ENCODE results near the gene FXYD5. TPM values are rescaled to one million over a fixed set of nuclear protein-coding genes. Genes with fewer than 3 reads are reported as not detected.
"Not testable (repeated sequence)": the region's sequence is repeated elsewhere in the genome, so short reads cannot be mapped to it uniquely, and the experiment has no call there.

FXYD5 gene
- total RNA-seq, 1 experiment from 2014 or later = 385 TPM

DNA sequence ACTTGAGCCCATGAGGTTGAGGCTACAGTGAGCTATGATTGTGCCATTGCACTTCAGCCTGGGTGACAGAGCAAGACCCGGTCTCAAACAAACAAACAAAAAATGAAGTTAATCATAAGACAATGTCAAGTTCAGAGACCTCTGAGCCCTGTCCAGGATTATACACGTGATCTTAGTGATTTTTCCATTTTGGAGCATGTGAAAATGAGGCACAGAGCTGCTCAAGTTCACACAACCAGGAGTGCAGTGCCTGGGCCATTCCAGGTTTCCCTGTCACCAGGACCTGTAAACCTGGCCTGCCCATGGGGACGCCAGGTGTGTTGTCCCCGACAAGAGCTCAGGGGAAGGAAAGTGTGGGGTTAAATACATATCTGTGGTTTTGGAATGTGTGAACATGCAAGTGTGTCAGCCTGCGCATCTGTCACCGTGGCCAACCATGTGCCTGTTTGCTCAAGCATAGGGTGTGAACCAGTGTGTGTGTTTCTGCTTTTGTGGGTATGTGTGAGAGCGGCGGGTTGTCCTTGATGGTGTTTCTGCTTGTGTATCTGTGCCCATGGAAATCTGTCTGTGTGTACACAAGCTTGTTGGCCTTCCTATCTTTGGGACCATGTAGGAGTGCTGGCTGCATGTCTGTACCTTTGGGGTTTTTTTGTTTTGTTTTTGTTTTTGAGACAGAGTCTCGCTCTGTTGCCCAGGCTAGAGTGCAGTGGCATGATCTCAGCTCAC, 17.4 kb upstream of the FXYD5 start:
- DNase-seq (ENCODE audit: low read depth) = no peak

DNA sequence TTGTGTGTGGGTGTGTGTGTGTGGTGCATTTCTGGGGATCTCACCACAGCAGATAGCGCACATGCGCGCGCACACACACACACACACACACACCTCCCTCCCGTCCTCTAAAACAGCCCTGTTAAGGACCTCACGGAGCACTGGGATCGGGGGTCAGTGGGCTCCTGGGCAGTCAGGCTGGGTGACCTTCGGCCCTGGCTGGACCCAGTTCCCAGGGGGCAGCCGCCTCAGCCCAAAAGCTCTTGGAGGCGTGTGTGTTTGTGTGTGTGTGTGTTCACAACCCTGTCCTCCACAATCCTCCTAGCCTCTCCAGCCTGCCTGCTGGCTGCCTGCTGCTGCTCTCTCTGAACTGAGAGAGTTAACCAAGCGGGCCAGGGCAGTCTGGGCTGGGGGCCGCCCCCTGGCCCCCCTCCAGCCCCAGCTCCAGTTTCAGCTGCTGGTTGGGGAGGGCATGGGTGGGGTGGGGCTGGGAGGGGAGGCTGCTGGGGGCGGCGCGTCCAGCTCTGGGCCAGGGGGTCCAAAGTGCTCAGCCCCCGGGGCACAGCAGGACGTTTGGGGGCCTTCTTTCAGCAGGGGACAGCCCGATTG, 16.1 kb upstream of the FXYD5 start, which contains the start of gene FXYD1:
Gene FXYD1, plus strand, starts transcription at position 520 of the 588 bp plus-strand sequence. CDS start 1,256 bp downstream, outside the sequence.
- DNase-seq (ENCODE audit: low read depth) = no peak

DNA sequence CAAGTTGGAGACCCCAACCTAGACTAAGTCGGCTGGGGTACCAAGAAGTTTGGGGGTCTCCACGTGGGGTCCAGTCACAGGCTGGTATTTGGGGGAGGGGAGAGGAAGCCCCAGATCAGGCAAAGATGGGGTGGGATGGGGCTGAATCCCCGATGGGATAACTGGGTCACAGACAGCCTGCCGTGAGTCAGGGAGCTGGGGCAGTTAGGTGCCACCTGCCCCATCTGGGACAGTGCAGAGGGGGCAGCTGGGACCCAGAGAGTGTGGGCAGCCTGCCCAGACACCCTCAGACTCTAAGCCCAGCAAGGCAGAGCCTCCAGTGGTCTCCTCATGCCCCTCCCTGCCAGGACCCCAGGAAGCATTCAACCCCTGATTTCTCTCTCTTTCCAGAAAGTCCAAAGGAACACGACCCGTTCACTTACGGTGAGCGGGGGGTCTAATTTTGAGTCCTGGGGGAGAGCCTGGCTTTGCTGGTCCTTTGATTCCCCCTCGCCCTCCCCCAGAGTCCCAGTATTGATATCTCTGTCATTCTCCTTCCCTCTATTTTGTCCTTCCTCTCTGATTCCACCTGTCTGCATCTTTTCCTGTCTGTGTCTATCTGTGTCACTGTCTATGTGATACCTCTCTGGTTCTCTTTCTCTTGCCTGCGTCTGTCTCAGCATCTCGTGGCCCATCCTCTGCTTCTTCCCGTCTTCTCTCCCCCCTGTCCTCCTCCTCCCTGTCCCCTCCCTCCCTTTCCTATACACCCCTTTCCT, 14.2 kb upstream of the FXYD5 start:
- no peak for DNase-seq (ENCODE audit: low read depth)

DNA sequence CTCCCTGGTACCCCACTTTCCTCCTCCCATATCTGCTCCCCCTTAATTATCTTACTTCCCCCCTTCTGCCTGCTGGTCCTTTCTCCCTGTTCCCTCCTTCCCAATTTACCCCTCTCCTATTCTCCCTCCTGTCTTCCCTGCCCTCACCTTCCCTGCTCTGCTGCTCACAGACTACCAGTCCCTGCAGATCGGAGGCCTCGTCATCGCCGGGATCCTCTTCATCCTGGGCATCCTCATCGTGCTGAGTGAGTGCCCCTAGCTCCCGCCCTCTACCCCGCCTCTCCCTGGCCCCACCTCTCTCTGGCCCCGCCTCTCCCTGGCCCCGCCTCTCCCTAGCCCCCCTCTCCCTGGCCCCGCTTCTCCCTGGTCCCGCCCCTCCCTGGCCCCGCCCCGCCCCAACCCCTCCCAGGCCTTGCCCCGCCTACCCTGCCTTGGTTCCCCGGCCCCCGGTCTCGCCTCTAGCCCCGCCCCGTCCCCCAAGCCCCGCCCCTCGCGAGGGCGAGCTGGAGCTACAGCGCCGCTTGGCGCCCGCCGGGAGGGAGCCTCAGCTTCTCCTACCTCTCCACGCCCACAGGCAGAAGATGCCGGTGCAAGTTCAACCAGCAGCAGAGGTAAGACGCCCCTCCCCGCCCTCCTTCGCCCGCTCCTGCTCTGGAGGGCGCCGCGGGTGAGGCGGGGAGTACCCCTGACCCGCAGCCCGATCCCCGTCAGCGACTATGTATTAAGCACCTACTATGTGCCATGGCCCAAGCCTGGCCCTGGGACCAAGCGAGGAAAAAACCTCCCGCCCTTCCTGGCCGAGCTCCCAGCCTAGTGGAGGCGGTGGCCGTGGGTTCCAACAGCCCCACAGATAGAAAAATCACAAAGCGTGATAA, 13.3 kb upstream of the FXYD5 start:
- peak; percentile 64 for DNase-seq (ENCODE audit: low read depth)

DNA sequence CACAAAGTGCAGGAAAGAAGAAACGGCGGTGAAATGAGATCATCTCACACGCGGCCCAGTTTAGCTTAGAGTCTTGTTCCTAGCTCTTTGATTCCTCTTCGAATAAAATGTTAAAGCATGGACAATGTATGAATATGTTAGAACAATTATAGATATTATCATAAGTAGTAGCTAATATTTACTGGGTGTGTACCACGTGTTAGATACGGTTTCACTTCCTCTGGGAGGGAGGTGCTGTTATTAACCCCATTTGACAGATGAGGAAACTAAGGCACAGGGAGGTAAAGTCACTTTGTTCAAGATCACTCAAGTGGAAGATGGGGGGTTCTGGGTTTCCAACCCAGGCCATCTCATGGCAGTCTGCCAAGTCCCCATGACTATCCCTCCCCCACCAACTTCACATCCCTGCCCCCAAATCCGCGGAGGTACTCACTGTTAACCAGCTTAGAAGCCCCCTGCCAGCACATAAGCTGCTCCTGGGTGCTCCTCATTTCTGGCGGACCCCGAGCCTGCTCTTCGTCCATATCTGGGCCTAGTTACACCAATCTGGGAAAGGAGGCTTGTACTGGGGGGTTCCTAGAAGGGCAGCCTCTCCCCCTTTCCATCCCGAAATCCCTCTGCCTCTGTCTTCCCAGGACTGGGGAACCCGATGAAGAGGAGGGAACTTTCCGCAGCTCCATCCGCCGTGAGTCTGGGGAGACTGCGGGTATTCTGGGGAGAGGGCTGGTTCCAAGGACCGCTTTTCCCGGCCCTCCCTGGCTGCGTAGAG, 12.5 kb upstream of the FXYD5 start:
- no peak for DNase-seq (ENCODE audit: low read depth)

DNA sequence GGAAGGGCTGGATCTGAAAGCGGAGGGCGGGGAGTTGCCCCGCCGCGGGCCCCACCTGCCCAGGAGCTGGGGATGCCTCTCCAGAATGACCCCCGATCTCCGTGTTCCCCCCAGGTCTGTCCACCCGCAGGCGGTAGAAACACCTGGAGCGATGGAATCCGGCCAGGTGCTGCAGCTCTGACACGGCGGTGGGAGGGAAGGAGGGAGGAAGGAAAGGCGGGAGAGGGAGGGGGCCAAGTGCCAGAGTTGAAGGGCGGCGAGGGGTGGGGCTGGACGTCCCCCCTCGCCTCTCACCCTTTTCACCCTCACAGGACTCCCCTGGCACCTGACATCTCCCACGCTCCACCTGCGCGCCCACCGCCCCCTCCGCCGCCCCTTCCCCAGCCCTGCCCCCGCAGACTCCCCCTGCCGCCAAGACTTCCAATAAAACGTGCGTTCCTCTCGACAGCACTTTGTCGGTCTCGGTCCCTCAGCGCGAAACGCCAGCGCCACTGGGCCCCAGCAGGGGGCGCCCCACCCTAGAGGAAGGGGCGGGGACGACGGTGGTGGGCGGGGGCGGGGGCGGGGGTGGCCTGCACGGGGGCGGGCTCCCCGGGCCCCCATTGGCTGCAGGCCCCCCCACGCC, 11.8 kb upstream of the FXYD5 start:
- DNase-seq (ENCODE audit: low read depth) = no peak

DNA sequence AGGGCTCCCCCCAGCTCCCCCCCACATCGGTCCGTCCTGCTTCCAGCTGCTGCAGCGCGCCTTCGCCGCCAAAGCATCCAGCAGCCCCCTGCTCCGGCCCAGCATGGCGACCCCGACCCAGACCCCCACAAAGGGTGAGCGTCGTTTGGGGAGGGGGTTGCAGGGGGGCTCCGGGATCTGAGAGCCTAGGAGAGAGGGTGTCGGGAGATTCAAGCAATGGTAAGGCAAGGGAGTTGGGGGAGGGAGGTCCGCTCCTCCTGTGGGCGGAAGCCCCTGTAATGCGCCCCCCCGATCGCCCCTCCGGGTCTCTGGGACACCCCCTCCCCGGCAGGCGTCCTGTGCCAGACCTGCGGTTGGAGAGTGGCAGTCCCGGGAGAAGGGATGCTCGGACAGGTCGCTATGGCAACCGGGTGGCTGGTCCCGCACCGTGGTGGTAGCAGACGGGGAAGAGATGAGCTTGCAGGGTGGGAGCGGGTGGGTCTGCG, 11.3 kb upstream of the FXYD5 start, which contains the start of gene FXYD7:
Gene FXYD7, plus strand, starts transcription at position 25 of the 485 bp plus-strand sequence. Its CDS starts 79 bp downstream, at position 104.
- no peak for DNase-seq (ENCODE audit: low read depth)

DNA sequence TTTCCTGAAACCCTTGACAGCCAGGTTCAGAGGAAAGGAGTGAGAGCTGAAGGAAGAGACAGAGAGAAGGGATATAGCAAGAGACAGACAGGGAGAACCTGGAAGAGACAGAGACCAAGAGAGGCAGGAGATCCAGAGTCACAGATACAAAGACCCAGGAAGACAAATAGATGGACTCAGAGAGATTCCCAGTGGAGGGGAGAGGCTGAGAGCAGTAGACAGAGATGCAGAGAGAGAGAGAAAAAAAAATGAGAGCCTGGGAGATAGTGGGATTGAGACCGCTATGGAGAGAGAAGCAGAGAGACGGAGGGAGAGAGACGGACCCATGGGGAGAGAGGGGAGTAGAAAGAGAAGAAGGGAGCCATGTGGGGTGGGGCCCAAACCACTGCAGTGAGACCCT, 10.7 kb upstream of the FXYD5 start:
- no peak for DNase-seq (ENCODE audit: low read depth)

DNA sequence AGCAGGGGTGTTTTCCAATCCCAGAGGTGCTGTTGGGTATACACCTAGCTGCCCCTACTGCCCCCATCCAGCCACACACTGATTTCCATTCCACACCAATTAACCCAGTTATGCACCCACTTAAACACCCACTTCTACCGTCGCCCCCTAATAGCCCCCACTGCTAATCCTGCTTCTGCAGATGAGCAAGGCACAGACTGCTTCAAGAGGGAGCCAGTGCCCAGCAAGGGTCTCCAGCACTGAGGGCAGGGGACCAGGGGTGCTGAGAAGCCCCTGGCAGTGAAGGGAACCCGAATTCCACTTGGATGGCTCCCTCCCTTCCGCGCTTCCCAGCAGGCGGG, 10.3 kb upstream of the FXYD5 start:
- DNase-seq (ENCODE audit: low read depth) = no peak

DNA sequence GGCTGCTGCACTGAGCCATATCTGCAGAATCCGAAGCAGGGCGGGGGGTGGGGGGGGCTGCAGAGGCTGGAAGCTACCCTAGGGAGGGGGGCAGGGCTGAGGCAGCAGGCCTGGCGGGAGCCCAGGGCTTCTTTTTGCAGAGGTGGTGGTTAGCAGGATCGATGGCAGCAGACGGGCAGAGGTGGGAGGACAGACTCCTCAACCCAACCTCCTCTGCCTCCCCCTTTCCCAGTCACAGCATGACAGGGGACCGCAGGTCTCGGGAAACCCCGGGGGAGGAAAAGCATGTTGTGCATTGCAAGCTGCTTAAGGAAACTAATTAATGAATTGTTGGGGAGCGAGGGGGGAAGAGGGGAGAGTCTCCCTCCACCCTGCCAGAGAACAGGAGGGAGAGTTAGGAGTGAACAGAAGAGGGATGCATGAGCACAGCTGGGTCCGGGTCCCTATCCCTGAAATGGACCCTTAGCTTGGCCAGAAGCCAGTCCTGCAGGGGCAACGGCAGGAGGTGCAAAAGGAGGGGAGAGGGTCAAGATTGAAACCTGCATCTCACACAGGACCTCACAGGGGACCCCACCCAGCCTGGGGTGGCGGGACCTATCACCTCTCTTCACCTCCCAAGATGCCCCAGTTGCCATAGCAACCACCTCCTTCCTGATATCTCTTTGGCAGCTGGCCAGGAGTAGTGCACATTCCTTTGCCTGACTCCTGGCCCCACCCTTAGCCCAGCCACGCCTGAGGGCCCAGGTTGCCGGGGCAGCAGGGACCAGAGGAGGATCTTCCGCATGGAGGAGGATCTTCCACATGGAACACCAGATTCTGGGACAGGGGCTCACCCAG, 9.7 kb upstream of the FXYD5 start:
- DNase-seq (ENCODE audit: low read depth) = peak; percentile 49

DNA sequence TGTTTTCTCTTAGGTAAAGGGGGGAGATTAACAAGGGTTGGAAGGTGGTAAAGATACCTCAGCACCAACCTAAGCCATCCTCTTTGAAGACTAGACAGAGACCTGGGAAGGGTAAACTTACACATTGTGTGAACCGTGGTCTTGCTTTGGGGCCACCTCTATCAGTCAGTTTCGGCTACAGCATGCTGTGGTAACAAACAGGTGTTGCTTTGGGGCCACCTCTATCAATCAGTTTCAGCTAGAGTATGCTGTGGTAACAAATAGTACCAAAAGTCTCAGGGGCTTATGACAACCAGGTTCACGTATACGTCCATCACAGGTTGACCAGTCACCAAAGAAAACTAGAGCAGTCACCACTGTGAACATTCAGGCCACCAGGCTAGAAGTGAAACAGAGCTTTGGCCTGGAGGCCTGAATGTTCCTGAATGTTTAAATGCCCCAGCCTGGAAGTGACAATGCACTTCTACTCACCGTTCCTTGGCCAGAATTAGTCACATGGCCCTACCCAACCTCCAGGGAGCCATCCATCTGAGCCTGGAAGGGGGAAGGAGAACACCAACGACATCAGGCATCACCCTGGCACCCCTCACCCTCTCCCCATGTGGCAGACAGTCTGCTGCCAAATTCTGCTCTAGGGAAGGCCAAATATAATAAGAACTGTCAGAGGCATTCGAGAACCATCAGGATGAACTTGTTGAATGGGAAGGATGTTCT, 7.6 kb upstream of the FXYD5 start:
- DNase-seq (ENCODE audit: low read depth) = no peak

DNA sequence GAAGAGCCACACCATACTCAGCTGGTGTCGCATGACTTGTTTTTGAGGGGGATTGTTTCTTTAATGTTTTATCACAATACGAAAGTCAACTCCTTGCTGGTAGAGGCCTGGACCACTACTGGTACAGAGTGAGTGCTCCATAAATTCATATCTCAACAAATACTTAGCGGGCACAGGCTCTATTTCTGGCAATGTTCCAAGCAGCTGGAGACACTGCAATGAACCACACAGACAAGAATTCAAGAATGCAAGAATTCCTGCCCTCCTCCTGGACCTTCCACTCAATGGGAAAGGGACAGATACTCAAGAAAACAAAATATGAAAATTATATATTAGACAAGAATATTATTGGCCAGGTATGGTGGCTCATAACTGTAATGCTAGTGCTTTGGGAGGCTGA, 5.1 kb upstream of the FXYD5 start:
- DNase-seq (ENCODE audit: low read depth) = no peak

DNA sequence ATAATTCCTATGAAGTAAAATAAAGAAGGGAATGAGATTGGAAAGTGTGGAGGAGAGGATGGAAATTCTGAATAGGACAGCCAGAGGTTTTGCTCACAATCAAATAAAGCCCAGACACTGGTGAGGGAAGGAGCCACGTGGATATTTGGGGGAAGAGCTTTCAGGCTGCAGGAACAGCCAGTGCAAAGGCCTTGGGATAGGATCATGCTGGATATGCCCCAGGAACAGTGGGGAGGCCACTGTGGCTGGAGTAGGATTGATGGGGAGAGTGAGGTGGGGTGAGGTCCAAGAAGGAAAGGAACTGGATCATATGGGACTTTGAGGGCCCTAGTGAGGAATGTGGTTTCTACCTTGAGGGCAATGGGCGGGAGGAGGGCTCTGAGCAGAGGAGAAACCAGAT, 4.1 kb upstream of the FXYD5 start:
- no peak for DNase-seq (ENCODE audit: low read depth)

DNA sequence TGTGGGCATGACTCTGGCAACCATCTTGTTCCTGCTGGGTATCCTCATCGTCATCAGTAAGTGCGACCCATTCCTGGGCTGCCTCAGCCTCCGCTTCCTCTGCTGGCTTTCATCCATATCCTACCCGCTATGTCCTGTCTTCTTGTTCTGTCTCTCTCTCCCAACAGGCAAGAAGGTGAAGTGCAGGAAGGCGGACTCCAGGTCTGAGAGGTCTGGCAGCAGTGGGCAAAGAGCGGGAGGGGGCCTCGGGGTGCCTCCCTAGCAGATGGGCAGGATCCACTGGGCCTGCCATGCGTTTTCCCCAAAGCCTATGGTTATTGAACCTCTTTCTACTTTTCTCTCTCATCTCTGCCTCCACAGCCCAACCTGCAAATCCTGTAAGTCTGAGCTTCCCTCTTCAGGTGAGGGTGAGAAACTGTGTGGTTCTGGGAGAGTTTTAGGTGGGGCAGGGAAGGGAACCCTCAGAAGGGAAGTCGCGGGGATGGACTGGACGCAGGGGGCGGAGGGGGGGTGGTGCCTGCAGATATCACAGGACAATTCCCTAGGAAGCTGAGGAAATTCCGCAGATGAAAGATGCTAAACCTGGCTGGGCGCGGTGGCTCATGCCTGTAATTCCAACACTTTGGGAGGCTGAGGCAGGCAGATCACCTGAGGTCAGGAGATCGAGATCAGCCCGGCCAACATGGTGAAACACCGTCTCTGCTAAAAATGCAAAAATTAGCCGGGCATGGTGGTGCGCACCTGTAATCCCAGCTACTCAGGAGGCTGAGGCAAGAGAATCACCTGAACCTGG, 3.1 kb upstream of the FXYD5 start:
- no peak for DNase-seq (ENCODE audit: low read depth)

DNA sequence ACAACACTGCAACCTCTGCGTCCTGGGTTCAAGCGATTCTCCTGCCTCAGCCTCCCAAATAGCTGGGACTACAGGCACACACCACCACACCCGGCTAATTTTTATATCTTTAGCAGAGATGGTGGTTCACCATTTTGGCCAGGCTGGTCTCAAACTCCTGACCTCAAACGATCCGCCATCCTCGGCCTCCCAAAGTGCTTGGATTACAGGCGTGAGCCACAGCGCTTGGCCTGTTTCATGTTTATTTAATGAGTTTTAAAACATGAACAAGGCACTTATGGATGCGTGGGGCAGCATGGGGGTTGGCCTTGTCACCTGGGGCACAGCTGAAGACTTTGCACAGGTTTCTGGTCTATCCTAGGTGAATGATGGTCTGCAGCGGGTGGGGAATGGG, 1.4 kb upstream of the FXYD5 start:
- DNase-seq (ENCODE audit: low read depth) = not testable (repeated sequence)

DNA sequence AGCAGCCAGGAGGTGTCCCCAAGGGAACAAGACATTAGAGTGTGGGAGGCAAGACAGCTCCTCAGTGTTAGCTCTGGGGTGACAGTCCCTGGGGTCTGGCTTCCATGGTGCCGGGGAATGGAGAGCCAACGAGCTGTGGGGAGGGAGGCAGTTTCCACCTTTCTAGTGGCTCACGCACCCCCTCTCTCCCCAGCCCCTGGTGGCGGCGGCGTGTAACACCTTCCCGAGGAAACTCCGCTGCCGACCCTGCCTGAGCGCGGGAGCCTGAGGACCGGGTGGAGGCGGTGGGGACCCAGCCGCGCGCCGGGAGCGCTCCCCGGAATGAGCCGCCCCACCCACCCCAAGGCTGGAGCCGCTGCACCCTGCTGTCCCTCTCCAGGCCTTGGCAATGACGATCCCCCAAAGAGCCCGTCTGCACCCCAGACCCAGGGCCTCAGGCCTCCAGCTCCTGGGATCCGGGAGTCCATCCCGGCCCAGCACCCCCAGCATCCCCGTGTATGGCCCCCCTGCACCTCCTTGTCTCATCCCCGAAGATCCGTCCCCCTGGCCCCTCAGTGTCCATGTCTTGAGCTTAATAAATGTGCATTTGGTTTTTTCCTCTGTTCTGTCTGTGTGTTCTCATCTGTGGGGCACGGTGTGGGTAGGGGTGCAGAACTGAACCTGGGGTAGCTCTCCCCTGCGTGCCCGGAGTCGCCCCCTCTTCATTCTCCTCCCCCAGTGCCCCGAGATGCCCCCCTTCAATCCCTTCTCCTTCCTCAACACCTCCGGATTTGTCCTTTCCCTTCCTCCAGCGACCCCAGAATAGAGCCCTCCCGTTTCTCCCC, 622 bp upstream of the FXYD5 start:
- DNase-seq (ENCODE audit: low read depth) = peak; percentile 36

DNA sequence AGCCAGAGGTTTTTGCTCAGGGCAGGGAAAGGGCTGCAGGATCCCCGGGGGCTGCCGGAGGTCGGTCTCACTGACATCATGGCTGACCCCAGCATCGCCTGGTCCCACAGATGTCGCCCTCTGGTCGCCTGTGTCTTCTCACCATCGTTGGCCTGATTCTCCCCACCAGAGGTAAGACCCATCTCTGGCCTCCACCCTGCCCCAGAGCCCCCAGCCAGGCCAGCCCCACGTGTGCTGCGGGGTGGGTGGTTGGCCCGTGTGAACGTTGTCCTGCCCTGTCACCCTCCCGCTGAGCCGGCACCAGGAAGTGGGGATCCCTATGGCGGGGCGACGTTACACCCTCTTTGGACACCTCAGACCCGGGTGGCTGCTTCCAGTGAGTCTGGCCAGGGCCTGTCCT, 906 bp downstream of the FXYD5 start:
- no peak for DNase-seq (ENCODE audit: low read depth)

All from HT1080 (cell line).